LoVo (cell line): ENCODE data around the gene EHMT1.
"Not testable (repeated sequence)": the region's sequence is repeated elsewhere in the genome, so short reads cannot be mapped to it uniquely, and the experiment has no call there.

ENCODE experiments used
- DNase-seq: peaks from one replicate; pipeline ENCODE4 v3.0.0-alpha.2; 2016; ENCODE audit warnings: low spot score

Gene EHMT1

DNA sequence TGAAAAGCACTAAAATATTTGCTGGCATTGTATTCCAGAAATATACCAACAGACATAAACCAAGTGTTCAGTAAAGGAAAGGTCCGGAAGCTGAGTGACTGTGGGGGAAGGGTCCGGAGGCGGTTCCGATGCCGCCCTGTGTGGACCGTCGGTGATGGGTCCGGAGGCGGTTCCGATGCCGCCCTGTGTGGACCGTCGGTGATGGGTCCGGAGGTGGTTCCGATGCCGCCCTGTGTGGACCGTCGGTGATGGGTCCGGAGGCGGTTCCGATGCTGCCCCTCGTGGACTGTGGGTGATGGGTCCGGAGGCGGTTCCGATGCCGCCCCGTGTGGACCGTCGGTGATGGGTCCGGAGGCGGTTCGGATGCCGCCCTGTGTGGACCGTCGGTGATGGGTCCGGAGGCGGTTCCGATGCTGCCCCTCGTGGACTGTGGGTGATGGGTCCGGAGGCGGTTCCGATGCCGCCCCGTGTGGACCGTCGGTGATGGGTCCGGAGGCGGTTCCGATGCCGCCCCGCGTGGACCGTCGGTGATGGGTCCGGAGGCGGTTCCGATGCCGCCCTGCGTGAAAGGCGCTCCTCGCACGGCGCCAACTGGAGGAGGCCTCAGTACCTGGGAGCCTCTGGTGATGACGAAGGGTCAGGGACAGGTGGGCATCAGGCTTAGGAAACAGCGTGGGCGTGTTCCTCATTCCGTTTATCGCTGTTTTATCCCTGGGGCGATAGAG is 191.1 kb downstream of the EHMT1 start:
- DNase-seq = not testable (repeated sequence)

DNA sequence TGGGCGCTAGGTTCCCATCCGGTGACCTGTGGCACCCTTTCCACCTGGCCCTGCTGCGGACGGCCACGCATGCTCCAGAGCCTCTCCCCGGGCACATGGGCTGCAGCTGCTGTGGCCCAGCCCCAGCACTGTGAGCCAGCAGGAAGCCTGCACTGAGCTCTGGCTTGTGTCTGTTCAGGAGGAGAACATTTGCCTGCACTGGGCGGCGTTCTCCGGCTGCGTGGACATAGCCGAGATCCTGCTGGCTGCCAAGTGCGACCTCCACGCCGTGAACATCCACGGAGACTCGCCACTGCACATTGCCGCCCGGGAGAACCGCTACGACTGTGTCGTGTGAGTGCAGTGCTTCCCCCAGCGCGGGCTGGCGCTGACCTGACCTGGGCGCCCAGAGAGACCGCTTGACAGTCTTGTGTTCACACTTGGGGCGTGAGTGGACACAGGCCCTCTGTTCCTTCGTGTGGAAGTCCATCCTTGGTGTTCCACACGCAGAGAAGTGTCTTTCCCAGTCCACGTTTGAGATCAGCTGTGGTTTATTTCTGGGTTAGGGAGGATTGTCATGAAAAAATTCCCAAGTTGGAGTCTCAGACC is 192.6 kb downstream of the EHMT1 start:
- DNase-seq = no peak

GRCh38 chr9:137812356-137813023 is 193.7 kb downstream of the EHMT1 start:
- no peak for DNase-seq

- no peak for DNase-seq
These were observed 194.4 kb downstream of the EHMT1 start for GRCh38 chr9:137813167-137813566.

DNA sequence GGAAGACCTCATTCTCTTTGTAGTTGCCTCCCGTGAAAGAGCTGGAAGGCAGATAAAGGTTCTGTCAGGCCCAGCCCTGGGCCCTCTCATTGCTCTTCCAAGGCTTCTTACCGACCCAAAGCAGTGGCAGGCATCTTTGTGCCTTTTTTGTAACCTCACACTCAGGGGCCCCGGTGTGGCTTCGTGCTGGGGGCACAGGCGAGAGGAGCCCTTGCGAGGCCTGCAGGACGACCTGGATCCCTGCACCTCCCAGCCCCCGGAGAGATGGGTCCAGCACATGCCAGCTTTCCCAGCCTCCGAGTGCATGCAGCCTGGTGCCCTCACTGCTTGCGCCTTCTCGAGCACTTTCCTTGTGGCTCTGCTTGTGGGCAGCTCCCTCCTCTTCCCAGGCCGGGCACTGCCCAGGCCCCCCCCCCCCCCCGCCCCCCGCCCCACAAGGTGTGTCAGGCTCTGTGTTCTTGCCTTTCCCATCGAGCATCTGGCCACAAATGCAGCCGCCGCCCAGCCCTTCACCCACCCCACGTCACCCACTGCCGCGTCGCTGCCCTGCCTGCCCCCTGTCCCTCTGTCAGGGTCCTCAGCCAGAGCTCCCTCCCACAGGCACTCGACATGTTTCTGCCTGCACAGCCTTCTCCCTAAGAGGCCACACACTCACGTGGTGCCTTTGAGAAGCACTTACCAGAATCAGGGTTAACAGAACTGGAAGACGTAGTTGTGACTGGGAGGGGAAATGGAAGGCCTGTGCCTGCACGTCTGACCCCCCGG is 195.0 kb downstream of the EHMT1 start:
- no peak for DNase-seq

DNA sequence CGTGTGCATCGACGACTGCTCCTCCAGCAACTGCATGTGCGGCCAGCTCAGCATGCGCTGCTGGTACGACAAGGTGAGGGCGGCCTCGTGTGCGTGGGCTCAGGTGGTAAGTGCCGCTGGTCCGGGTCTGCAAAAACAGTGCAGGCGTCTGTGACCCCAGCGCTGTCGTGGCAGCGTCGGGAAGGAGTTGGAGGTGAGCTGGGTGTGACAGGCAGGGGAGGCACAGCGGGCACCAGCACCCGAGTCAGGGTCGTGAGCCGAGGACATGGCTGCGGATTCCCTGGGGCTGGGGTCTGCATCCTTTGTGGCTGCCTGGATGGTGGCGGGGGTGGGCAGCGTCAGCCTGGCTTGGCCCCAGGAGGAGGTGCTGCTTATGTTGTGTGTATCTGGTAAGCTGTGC is 195.6 kb downstream of the EHMT1 start:
- DNase-seq = no peak

- no peak for DNase-seq
These were observed 196.0 kb downstream of the EHMT1 start for GRCh38 chr9:137814841-137815240.

DNA sequence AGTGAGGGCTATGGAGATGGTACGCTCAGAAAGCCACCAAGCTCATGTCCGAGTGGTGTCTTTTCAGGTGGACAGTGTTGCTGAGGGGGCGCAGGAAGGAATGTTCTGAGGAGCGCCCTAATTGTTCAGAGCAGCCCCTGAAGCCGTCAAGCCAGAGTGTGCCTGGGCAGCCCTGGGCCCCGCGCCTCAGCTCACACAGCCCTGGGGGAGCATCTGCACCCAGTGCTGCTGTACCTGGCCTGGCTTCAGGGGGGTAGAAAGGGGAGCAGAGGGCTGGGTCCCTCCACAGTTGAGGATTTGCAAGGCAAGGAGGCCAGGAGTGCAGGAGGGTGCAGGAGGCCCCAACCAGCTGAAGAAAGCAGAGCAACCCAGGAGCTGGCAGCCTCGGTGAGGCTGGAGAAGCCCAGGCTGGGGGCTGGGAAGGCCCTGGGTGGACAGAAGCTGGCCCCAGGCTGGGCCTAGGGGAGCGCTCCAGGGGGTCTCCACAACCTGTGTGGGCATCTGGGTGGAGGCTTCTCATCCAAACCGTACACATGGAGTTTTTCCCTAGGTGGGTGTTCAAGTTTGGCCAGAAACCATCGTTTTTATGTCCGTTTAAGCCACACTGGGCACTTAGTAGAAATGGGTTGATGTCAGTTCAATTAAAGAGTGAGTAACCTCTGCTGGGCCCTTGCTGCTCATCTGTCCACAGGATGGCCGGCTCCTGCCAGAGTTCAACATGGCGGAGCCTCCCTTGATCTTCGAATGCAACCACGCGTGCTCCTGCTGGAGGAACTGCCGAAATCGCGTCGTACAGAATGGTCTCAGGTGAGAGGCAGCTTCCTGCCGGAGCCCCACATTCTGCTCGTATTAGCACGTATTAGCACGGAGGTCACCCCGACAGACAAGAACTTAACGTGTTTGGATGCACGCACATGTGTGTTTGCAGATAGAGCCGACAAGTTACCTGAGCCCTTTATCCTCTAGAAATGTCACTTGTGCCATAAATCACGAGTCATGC is 196.8 kb downstream of the EHMT1 start:
- no peak for DNase-seq

GRCh38 chr9:137816531-137817235 is 197.9 kb downstream of the EHMT1 start:
- DNase-seq = no peak

DNA sequence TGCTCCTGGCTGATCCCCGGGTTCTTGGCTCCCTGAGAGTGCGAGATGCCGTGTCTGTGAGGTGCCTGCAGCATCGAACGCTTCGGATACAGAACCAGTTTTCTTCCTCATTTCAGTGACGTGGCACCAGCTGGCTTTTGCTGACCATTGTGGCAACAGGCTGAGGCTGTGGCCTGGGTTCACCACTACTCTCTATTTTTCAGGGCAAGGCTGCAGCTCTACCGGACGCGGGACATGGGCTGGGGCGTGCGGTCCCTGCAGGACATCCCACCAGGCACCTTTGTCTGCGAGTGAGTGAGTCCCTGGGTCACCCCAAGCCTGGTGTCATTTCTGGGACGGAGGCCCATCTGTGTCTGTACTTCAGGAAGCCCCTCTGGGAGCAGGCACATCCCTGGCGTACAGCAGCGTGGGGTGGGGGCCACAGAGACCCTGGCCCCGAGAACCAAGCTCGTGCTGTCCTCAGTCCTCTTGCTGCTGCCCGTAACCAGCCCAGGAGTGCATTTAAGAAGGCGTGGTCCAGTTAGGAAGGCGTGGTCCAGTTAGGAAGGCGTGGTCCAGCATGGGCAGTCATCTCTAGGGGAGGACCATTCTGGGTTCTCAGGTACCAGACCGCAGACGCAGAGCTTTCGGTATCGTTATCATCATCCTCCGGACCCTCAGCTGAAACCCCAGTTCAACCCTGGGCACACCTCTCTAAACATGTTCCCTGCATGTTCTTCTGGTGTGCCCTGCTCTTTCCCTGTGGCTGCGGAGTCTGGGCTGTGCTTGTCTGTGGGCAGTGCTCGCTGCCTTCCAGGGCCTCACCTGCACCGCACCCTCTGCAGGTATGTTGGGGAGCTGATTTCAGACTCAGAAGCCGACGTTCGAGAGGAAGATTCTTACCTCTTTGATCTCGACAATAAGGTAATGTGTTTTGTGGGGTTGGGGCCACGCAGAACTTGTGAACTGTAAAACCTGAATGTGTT is 198.7 kb downstream of the EHMT1 start:
- no peak for DNase-seq

DNA sequence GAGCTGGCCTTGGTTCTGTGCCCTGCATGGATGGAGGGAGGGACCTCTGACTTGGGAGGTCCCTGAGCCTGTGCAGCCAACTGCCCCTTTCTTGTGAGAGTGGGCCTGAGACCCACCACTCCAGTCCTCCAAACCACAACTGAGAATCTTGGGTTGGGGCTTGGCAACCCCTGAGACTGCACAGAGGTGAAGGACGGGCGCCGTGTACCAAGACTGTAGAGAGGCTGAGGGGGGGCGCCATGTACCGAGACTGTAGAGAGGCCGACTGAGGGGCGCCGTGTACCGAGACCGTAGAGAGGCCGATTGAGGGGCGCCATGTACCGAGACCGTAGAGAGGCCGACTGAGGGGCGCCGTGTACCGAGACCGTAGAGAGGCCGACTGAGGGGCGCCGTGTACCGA is 199.5 kb downstream of the EHMT1 start:
- no peak for DNase-seq

- no peak for DNase-seq
These were observed 201.5 kb downstream of the EHMT1 start for GRCh38 chr9:137820161-137820855.

DNA sequence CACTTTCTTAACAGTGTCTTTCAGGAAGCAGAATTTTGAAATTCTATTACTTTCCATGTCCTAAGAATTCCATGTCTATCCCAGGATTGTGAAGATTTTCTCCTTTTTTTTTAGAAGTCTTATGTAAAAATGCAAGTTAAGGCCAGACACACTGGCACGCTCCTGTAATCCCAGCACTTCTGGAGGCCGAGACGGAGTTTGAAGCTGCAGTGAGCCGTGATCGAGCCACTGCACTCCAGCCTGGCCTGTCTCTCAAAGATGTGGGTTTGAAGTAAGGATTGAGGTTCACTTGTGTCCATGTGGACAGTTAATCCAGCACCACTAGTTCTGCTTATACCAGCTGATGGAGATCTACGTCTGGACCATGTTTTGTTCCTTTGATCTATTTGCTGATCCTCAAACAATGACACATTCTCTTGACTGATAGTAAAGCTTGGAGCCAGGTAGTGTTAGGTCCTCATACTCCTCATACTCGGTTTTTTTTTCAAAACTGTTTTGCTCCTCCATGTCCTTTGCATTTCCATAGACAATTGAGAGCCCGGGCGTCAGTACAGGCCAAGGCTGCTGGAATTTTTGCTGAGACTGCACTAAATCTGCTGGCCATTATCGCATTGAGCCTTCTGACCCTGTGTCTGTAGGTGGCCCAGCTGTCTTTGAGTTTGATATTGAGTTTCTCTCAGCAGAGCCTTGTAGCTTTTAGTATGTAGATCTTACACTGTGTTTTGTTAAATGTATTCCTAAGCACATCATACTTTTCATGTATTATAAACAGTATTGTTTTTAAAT is 205.4 kb downstream of the EHMT1 start:
- DNase-seq = no peak

DNA sequence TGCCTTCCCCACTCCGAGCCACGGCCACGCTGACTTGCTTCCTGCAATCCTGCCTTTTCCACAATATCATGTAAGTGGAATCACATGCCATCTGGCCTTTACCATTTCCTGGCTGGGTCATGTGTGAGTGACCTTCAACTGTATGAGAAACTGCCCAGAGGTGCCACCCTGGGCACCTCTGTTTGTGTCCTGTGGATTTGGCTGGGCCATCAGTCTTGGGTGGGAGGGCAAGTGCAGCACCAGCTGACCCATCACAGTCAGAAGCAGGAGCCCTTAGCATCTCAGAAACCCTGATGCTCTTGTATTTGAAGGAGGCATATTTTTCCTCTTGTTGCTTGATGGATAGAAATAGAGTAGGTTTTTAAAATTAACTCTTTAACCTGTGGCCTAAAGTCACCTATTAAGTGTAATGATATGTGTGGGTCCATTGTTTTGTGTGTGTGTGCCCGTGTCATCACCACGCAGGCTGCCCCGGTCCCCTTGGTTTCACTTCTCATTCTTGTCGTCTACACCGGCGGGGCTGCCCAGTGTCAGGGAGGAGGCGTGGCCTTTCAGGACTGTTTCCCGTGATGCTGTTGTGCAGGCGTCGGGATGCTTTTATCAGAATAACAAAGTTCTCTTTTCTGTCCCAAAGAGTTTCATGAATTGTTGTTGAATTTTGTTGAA is 206.7 kb downstream of the EHMT1 start:
- no peak for DNase-seq

DNA sequence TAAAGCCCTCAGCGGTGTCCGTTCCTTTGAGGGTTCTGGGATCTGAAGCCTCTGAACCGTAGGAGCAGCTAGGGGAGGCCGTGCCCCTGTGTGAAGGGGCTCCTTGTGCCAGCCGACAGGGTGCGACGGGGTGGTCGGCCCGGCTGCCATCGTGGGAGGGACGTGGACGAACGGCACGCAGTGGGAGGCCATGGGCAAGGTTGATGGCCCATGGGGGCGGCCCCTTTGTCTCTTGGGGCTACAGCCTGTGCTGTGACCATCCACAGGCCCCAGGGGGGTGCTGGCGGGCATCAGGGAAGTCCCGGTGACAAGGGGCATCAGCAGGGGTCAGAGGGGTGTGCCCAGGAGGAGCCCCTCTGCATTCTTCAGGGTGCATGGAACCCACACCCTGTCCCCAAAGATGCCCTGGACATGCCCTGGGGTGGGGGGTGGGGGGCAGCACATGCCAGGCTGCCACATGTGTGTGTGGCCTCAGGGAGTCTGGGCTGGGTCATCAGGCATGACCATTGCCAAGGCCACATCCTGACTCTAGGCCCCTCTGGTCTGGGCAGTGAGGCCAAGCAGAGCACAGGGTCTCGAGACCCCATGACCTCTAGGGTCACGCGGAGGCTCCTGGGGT is 209.2 kb downstream of the EHMT1 start:
- DNase-seq = no peak

- DNase-seq = no peak
These were observed 209.9 kb downstream of the EHMT1 start for GRCh38 chr9:137828527-137829259.
